GM06990 (cell line): ENCODE measurements around the gene DQX1.
A peak's percentile ranks its signal among the peaks of the same experiment; 100 is the strongest.

Experiments
- DNase-seq: peaks from one replicate; pipeline ENCODE4 v3.0.0-alpha.2; 2011; ENCODE audit not compliant: insufficient read length; ENCODE audit errors: extremely low read depth
- H3K27me3 ChIP-seq: replicated peaks from 2 replicates; pipeline ENCODE4 v1.6.0; 2011; ENCODE audit warnings: low read length; ENCODE audit not compliant: control insufficient read depth, insufficient read depth
- H3K36me3 ChIP-seq: 2 replicates; pipeline ENCODE4 v1.5.1; 2011; ENCODE audit warnings: low read length; ENCODE audit not compliant: control insufficient read depth, insufficient read depth
- H3K4me3 ChIP-seq: replicated peaks from 2 replicates; pipeline ENCODE4 v1.5.1; 2011; ENCODE audit warnings: low read depth, mild to moderate bottlenecking, control low read depth, low read length
- CTCF ChIP-seq: IDR thresholded peaks from 2 replicates; pipeline ENCODE4 v1.5.1; 2011; ENCODE audit warnings: low read length, control low read depth, mild to moderate bottlenecking, inconsistent platforms; ENCODE audit not compliant: insufficient read depth, poor library complexity, severe bottlenecking

DQX1 gene

GRCh38 chr2:74481431-74481830 lies 44.6 kb downstream of the DQX1 start:
- Histone ChIP-seq H3K27me3 (no peaks in the 10 kb centered on the region), H3K36me3 (peaks cover 4% of the 10 kb centered on the region), H3K4me3 (peak overlapping the region; percentile 94)
- TF ChIP-seq CTCF, result no peak
- no peak for DNase-seq

GRCh38 chr2:74474899-74475298 lies 51.1 kb downstream of the DQX1 start:
- no peak overlapping the region for H3K4me3 ChIP-seq
- DNase-seq, result no peak
- TF ChIP-seq CTCF, result peak; percentile 29
- no peaks in the 10 kb centered on the region for H3K27me3 ChIP-seq
- peaks cover 8% of the 10 kb centered on the region for H3K36me3 ChIP-seq

GRCh38 chr2:74474481-74474880 lies 51.5 kb downstream of the DQX1 start:
- no peak for DNase-seq
- no peak for TF ChIP-seq CTCF
- peaks cover 8% of the 10 kb centered on the region for H3K36me3 ChIP-seq

GRCh38 chr2:74472945-74473258 lies 53.1 kb downstream of the DQX1 start:
- peaks cover 8% of the 10 kb centered on the region for H3K36me3 ChIP-seq
- H3K27me3 ChIP-seq, result no peaks in the 10 kb centered on the region
- no peak for TF ChIP-seq CTCF
- DNase-seq, result no peak
- H3K4me3 ChIP-seq, result peak overlapping the region; percentile 93

More at GRCh38 chr2:74474481-74474880, 51.5 kb downstream of the DQX1 start:
- Histone ChIP-seq H3K4me3 (no peak overlapping the region), H3K27me3 (no peaks in the 10 kb centered on the region)

GRCh38 chr2:74472086-74472944 lies 53.7 kb downstream of the DQX1 start, which contains the start of gene MRPL53:
Gene MRPL53 (minus strand): TSS chr2:74472680. CDS start chr2:74472660, 20 bp downstream.
- DNase-seq, result peak; percentile 93

More at GRCh38 chr2:74472086-74472944, 53.7 kb downstream of the DQX1 start, which contains the start of gene MRPL53:
- H3K4me3 ChIP-seq, result peak within 1 kb of the TSS; percentile 93
- no peak for TF ChIP-seq CTCF
- peaks cover 6% of the 10 kb centered on the region for H3K36me3 ChIP-seq
- H3K27me3 ChIP-seq, result no peaks in the 10 kb centered on the region
